Transverse colon (tissue), 3 donors: ENCODE data around the gene PGM1.

Experiments used
- EP300 ChIP-seq: sonication (generic); formaldehyde crosslinking; IDR thresholded peaks from one replicate; pipeline ENCODE4 v1.6.1; 2017; ENCODE audit warnings: antibody characterized with exemption, low read depth
- POLR2A ChIP-seq: fragments of 450-650 bp; IDR thresholded peaks from one replicate; pipeline ENCODE4 v1.6.1; 2016; ENCODE audit warnings: antibody characterized with exemption, mild to moderate bottlenecking, moderate library complexity
- POLR2AphosphoS5 ChIP-seq, 3 donors: sonication (generic); formaldehyde crosslinking; IDR thresholded peaks; one replicate each; pipeline ENCODE4 v1.6.1; 2016; ENCODE audit warnings: antibody characterized with exemption in 3 of 3

GRCh38 chr1:63662841-63663240 lies 69.6 kb downstream of the PGM1 start:
- TF ChIP-seq EP300 (no peak), POLR2AphosphoS5 (IDR thresholded peaks at IDR 0.05) (no peak), POLR2A (no peak)
